ENCODE data around the gene LHX5.
A peak's percentile ranks its signal among the peaks of the same experiment; 100 is the strongest.
"Not testable (repeated sequence)": the region's sequence is repeated elsewhere in the genome, so short reads cannot be mapped to it uniquely, and the experiment has no call there.

LHX5 gene

DNA sequence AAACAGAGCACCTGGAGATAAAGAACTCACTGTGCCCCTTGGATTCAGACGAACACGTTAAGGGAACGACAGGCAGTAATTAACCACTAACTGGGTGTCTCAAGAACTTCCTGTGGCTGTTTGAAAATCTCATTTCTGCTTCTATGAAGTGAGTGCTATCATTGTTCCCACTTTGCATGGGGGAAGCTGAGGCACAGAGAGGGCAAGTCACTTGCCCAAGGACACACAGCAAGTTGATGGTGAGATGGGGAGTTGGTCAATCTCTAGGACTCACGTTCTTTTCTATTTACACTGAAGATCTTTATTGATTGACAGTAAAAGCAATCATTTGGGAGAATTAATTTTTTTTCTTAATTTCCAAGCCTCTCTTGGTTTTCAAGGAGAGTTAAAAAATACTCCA lies 26.8 kb upstream of the LHX5 start:
- peaks cover 87% of the 10 kb centered on the region for H3K27me3 ChIP-seq (ENCODE audit: insufficient read depth, low read length)
- no peak overlapping the region for H3K4me3 ChIP-seq (ENCODE audit: low read depth, low read length)
- H2AFZ ChIP-seq (ENCODE audit: low read length, unreplicated experiment): no peak overlapping the region
- no peaks in the 10 kb centered on the region for H3K4me1 ChIP-seq (ENCODE audit: control insufficient read depth, insufficient read depth, low read length, unreplicated experiment)
- H3K79me2 ChIP-seq (ENCODE audit: control insufficient read depth, insufficient read depth, low read length, unreplicated experiment): no peaks in the 10 kb centered on the region
- H3K27ac ChIP-seq (ENCODE audit: low read depth, low read length): no peak overlapping the region
- no peaks in the 10 kb centered on the region for H3K36me3 ChIP-seq (ENCODE audit: insufficient read depth, low read length)

DNA sequence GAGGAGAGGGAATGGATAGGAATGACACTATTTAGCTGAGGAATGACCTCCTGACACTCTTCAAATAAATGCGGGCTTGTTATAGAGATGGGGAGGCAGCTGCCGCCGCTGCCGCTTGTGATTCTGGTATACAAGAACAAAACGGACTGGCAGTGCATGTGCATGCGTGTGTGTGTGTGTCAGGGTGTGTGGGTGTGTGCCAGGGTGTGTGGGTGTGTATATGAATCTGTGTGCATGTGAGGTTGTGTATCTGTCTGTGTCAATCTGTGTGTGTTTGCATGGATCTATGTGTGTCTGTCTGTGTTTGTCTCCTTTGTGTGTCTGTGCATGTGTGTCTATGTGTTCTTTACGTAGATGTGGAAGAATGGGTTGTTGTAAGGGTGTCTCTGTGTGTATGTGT lies 26.0 kb upstream of the LHX5 start:
- Histone ChIP-seq H3K27ac (ENCODE audit: low read depth, low read length) (no peak overlapping the region), H3K4me3 (ENCODE audit: low read depth, low read length) (no peak overlapping the region), H3K79me2 (ENCODE audit: control insufficient read depth, insufficient read depth, low read length, unreplicated experiment) (no peaks in the 10 kb centered on the region), H3K36me3 (ENCODE audit: insufficient read depth, low read length) (no peaks in the 10 kb centered on the region), H3K27me3 (ENCODE audit: insufficient read depth, low read length) (peaks cover 91% of the 10 kb centered on the region), H3K4me1 (ENCODE audit: control insufficient read depth, insufficient read depth, low read length, unreplicated experiment) (no peaks in the 10 kb centered on the region), H2AFZ (ENCODE audit: low read length, unreplicated experiment) (no peak overlapping the region)

DNA sequence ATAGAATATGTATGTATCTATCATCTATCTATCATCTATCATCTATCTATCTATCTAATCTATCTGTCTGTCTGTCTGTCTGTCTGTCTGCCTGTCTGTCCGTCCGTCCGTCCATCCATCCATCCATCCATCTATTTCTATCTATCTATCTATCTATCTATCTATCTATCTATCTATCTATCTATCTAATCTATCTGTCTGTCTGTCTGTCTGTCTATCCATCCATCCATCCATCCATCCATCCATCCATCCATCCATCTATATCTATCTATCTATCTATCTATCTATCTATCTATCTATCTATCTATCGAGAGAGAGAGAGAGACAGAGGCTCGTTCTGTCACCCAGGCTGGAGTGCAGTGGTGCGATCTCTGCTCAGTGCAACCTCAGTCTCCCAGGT lies 24.3 kb upstream of the LHX5 start:
- not testable (repeated sequence) for H2AFZ ChIP-seq (ENCODE audit: low read length, unreplicated experiment); H3K4me1 ChIP-seq (ENCODE audit: control insufficient read depth, insufficient read depth, low read length, unreplicated experiment); H3K27ac ChIP-seq (ENCODE audit: low read depth, low read length); H3K36me3 ChIP-seq (ENCODE audit: insufficient read depth, low read length); H3K4me3 ChIP-seq (ENCODE audit: low read depth, low read length); H3K79me2 ChIP-seq (ENCODE audit: control insufficient read depth, insufficient read depth, low read length, unreplicated experiment)
- H3K27me3 ChIP-seq (ENCODE audit: insufficient read depth, low read length): peaks cover 74% of the 10 kb centered on the region

DNA sequence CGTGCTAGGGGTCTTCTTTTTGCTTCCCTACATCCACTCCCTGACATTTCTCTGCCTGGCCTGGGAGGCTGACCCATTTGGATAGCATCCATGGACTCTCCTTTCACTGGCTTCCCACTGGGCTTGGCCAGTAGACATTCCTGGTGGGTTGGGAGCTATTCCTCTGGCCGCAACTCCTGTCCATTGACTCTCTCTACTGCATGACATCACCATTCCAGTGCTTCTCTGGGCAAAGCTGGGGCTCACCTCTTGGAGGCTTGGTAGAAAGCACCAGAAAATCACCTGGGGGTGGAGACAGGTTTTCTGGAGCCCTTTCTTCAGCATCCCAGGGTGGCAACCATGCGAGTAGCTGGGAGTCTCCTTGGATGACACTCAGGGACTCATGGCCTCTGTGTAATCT lies 16.7 kb upstream of the LHX5 start:
- no peaks in the 10 kb centered on the region for H3K79me2 ChIP-seq (ENCODE audit: control insufficient read depth, insufficient read depth, low read length, unreplicated experiment)
- no peak overlapping the region for H3K27ac ChIP-seq (ENCODE audit: low read depth, low read length)
- H2AFZ ChIP-seq (ENCODE audit: low read length, unreplicated experiment): no peak overlapping the region
- peaks cover 73% of the 10 kb centered on the region for H3K27me3 ChIP-seq (ENCODE audit: insufficient read depth, low read length)
- no peaks in the 10 kb centered on the region for H3K36me3 ChIP-seq (ENCODE audit: insufficient read depth, low read length)
- H3K4me3 ChIP-seq (ENCODE audit: low read depth, low read length): no peak overlapping the region
- H3K4me1 ChIP-seq (ENCODE audit: control insufficient read depth, insufficient read depth, low read length, unreplicated experiment): no peaks in the 10 kb centered on the region

DNA sequence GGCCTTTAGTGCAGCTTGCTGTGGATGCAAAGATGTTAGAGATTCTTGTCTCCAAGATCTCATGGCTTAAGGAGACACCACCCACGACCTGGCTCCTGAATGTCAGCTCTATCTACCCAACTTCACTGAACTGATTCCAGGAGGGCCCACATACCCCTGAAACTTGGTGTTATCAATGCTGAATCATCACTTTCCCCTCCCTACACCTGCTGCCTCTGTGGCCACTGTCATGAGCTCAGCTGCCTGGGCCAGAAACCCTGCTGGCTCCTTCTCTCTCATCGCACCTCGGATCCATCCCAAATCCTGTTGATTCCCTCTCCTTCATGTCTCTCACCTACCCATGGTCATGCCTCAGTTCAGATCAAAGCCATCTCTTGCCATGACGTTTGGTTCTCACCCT lies 15.1 kb upstream of the LHX5 start:
- Histone ChIP-seq H2AFZ (ENCODE audit: low read length, unreplicated experiment) (no peak overlapping the region), H3K79me2 (ENCODE audit: control insufficient read depth, insufficient read depth, low read length, unreplicated experiment) (no peaks in the 10 kb centered on the region), H3K27ac (ENCODE audit: low read depth, low read length) (no peak overlapping the region), H3K4me3 (ENCODE audit: low read depth, low read length) (no peak overlapping the region), H3K4me1 (ENCODE audit: control insufficient read depth, insufficient read depth, low read length, unreplicated experiment) (no peaks in the 10 kb centered on the region), H3K36me3 (ENCODE audit: insufficient read depth, low read length) (no peaks in the 10 kb centered on the region), H3K27me3 (ENCODE audit: insufficient read depth, low read length) (peaks cover 84% of the 10 kb centered on the region)

DNA sequence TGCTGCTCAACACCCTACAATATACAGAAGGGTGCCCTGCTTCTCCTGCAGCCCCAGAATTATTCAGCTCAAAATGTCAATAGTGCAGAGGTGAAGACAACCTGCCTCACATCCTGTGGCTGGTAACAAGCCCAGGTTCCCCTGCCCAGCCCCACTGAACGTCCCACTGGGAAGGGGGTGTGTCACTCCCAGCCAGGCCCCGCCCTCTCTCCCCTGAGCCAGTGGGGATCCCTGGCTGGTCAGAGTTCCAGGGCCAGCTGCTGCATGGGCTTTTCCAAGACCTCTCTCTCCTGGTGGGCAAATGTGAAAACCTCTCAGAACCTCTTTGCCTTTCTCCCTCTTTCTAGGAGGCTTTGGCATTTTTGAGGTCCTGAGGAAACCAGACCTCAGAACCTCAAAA lies 13.7 kb upstream of the LHX5 start:
- Histone ChIP-seq H3K27me3 (ENCODE audit: insufficient read depth, low read length) (peaks cover 93% of the 10 kb centered on the region), H3K27ac (ENCODE audit: low read depth, low read length) (no peak overlapping the region), H3K4me1 (ENCODE audit: control insufficient read depth, insufficient read depth, low read length, unreplicated experiment) (no peaks in the 10 kb centered on the region), H3K36me3 (ENCODE audit: insufficient read depth, low read length) (no peaks in the 10 kb centered on the region), H3K4me3 (ENCODE audit: low read depth, low read length) (no peak overlapping the region), H3K79me2 (ENCODE audit: control insufficient read depth, insufficient read depth, low read length, unreplicated experiment) (no peaks in the 10 kb centered on the region), H2AFZ (ENCODE audit: low read length, unreplicated experiment) (no peak overlapping the region)

DNA sequence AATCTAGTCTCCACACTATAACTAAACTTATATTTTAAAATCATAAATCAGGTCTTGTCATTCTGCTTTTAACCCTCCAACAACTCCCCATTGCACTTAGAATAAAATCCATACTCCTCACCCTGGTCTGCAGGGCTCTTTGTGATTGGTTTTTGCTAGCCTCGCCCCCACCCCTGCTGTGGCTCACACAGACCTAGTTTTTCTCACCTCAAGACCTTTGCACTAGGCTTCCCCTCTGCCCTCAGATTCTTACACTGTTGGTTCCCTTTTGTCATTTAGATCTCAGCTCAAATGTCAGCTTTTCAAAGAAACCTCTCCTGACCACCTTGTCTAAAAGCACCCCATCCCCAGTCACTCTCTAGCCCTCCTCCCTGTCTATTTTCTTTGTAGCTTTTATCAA lies 10.7 kb upstream of the LHX5 start:
- Histone ChIP-seq H3K79me2 (ENCODE audit: control insufficient read depth, insufficient read depth, low read length, unreplicated experiment) (no peaks in the 10 kb centered on the region), H2AFZ (ENCODE audit: low read length, unreplicated experiment) (no peak overlapping the region), H3K27me3 (ENCODE audit: insufficient read depth, low read length) (peaks cover 99% of the 10 kb centered on the region), H3K4me1 (ENCODE audit: control insufficient read depth, insufficient read depth, low read length, unreplicated experiment) (no peaks in the 10 kb centered on the region), H3K4me3 (ENCODE audit: low read depth, low read length) (no peak overlapping the region), H3K27ac (ENCODE audit: low read depth, low read length) (no peak overlapping the region), H3K36me3 (ENCODE audit: insufficient read depth, low read length) (no peaks in the 10 kb centered on the region)

DNA sequence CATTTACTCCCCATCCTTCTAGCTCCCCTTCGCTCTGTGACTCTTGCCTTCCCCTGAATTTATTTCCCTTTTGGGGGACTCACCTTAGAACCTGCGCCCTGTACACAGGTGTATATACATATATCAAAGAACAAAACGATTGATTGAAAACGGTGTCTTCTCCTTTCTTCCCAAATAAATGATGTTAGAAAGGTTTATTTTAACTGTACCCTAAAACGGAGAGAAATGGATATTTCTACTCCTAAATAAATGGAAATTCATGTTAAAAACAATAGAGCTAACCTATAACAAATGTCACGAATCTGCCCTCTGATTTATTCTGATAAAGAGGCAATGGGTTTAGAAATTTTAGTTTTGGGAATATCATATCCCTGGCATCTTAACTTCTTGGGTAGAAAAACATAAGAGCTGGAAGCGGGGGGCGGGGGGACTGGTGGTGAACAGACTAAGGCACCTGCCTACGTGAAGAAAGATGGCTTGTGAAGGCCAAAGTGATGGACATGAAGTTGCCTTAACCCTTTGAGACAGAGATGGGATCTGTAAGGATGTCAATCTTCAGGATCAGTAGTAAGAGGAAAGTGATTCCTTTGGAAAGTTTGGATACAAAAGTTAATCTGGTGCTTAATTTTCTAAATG lies 8.8 kb upstream of the LHX5 start:
- Histone ChIP-seq H2AFZ (ENCODE audit: low read length, unreplicated experiment) (no peak overlapping the region), H3K27ac (ENCODE audit: low read depth, low read length) (no peak overlapping the region), H3K36me3 (ENCODE audit: insufficient read depth, low read length) (no peaks in the 10 kb centered on the region), H3K27me3 (ENCODE audit: insufficient read depth, low read length) (peaks cover 92% of the 10 kb centered on the region), H3K79me2 (ENCODE audit: control insufficient read depth, insufficient read depth, low read length, unreplicated experiment) (no peaks in the 10 kb centered on the region), H3K4me3 (ENCODE audit: low read depth, low read length) (no peak overlapping the region), H3K4me1 (ENCODE audit: control insufficient read depth, insufficient read depth, low read length, unreplicated experiment) (no peaks in the 10 kb centered on the region)

DNA sequence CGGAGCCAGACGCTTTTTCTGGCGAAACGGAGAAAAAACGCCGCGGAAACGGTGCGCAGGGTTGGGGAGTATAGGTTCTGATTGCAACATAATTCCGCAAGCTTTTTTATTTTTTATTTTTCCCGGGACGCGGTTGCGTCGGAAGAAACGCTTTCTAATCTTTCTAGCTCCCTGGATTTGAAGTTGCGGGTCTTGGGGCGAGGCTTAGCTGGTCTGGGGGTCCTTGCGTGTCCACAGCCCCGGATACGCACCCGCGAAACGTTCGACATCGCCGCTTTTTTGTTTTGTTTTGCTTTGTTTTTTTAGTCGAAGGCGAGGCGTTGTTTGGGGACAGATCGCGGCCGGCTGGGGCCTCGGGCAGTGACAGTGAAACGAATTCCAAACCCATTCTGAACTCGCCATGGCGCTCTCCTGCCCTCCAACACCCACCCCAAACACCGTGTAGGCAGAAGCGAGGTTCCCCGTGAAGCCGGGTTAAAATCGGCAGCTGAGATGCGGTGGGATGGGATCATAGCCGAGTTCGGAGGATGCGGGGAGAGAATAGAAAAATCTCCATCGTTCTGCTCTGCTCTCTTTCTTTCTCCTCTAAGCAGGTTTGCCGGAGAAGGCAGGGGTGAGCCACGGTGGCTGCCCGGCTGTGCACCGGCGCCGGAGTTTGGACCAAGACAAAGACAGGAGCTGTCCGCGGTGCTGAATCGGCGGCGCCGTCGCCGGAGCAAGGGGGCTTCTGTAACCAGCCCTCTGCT lies 8.1 kb upstream of the LHX5 start:
- peaks cover 92% of the 10 kb centered on the region for H3K27me3 ChIP-seq (ENCODE audit: insufficient read depth, low read length)
- H3K4me1 ChIP-seq (ENCODE audit: control insufficient read depth, insufficient read depth, low read length, unreplicated experiment): no peaks in the 10 kb centered on the region

DNA sequence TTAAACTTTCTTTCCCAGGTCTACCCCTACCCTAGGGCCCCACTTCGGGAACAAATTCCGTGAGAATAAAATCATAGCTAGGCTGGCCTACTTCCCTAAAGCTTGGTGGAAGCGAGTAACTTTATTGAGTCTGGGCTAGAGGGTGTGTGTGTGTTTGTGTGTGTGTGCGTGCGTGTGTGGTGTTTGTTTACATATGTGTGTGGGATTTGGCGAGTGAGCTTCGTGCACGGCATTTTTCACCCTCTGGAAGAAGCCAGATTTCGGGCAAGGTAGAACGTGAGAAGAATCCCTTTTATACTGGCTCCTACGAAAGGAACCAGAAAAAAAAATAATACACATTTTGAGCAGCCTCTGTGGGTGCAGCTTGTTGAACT lies 7.5 kb upstream of the LHX5 start:
- no peak overlapping the region for H3K4me3 ChIP-seq (ENCODE audit: low read depth, low read length)
- peaks cover 4% of the 10 kb centered on the region for H3K4me1 ChIP-seq (ENCODE audit: control insufficient read depth, insufficient read depth, low read length, unreplicated experiment)
- no peaks in the 10 kb centered on the region for H3K36me3 ChIP-seq (ENCODE audit: insufficient read depth, low read length)
- H3K27ac ChIP-seq (ENCODE audit: low read depth, low read length): no peak overlapping the region
- no peaks in the 10 kb centered on the region for H3K79me2 ChIP-seq (ENCODE audit: control insufficient read depth, insufficient read depth, low read length, unreplicated experiment)
- peaks cover 92% of the 10 kb centered on the region for H3K27me3 ChIP-seq (ENCODE audit: insufficient read depth, low read length)
- H2AFZ ChIP-seq (ENCODE audit: low read length, unreplicated experiment): no peak overlapping the region

More for the DNA sequence above, 8.1 kb upstream of the LHX5 start:
- Histone ChIP-seq H2AFZ (ENCODE audit: low read length, unreplicated experiment) (no peak overlapping the region), H3K36me3 (ENCODE audit: insufficient read depth, low read length) (no peaks in the 10 kb centered on the region), H3K79me2 (ENCODE audit: control insufficient read depth, insufficient read depth, low read length, unreplicated experiment) (no peaks in the 10 kb centered on the region), H3K4me3 (ENCODE audit: low read depth, low read length) (peak overlapping the region; percentile 47), H3K27ac (ENCODE audit: low read depth, low read length) (no peak overlapping the region)

DNA sequence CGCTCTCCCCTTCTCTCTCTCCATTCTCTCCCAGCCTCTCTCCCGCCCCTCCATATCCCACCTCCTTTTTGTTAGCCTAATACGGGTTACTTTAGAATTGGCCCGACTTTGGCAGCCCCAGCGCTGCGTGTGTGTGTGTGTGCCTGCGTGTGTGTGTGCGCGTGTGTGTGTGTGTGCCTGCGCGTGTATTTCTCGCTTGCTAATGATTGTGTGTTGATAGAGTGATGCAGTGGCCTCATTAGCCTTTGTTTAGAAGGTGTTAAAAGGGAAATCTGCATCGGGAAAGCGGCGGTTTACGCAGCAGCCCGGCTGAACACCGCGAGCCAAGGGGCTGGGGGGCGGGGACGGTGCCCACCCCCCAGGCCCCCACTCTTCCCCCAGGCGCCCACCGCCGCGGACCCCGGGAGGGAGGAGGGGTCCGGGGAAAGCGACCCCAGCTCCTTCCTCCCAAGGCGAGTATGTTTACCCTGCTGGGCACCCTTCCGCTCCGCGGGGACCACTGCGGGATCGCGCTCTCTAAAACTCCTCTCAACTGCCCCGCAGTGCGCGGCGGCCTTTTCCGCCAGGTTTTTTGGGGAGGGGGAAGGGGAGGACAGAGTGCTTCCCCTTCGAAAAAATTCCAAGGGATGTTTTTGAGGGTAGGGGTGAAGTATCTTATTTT lies 6.8 kb upstream of the LHX5 start:
- Histone ChIP-seq H3K4me1 (ENCODE audit: control insufficient read depth, insufficient read depth, low read length, unreplicated experiment) (peaks cover 4% of the 10 kb centered on the region), H3K36me3 (ENCODE audit: insufficient read depth, low read length) (no peaks in the 10 kb centered on the region), H3K27ac (ENCODE audit: low read depth, low read length) (no peak overlapping the region), H3K27me3 (ENCODE audit: insufficient read depth, low read length) (peaks cover 92% of the 10 kb centered on the region), H3K79me2 (ENCODE audit: control insufficient read depth, insufficient read depth, low read length, unreplicated experiment) (no peaks in the 10 kb centered on the region), H3K4me3 (ENCODE audit: low read depth, low read length) (no peak overlapping the region), H2AFZ (ENCODE audit: low read length, unreplicated experiment) (no peak overlapping the region)

All from ACC112 (cell line).